Trophoblast cell (in vitro differentiated cells and primary cell): ENCODE measurements around the gene DTNA. TPM values are rescaled to one million over a fixed set of nuclear protein-coding genes. Genes with fewer than 3 reads are reported as not detected.

Source experiments
- DNase-seq, 2 donors: peaks; one replicate each; pipeline ENCODE4 v3.0.0-alpha.2; 2016
- H2AFZ ChIP-seq: 2 replicates; pipeline ENCODE4 v1.6.1; 2013; ENCODE audit warnings: low read length, moderate library complexity, mild to moderate bottlenecking; ENCODE audit not compliant: insufficient read depth, poor library complexity
- H2AK5ac ChIP-seq: 2 replicates; pipeline ENCODE4 v1.6.1; 2013; ENCODE audit warnings: mild to moderate bottlenecking, low read length
- H2BK120ac ChIP-seq: 2 replicates; pipeline ENCODE4 v1.6.1; 2013; ENCODE audit warnings: low read length, mild to moderate bottlenecking, moderate library complexity; ENCODE audit not compliant: insufficient read depth, poor library complexity
- H2BK12ac ChIP-seq: 2 replicates; pipeline ENCODE4 v1.6.1; 2013; ENCODE audit warnings: mild to moderate bottlenecking, low read length, moderate library complexity
- H2BK5ac ChIP-seq: 2 replicates; pipeline ENCODE4 v1.6.1; 2013; ENCODE audit warnings: low read length, low read depth, moderate library complexity, mild to moderate bottlenecking; ENCODE audit not compliant: poor library complexity
- H3K14ac ChIP-seq: 2 replicates; pipeline ENCODE4 v1.6.1; 2013; ENCODE audit warnings: mild to moderate bottlenecking, low read length
- H3K18ac ChIP-seq: 2 replicates; pipeline ENCODE4 v1.6.1; 2013; ENCODE audit warnings: mild to moderate bottlenecking, low read length
- H3K23ac ChIP-seq: 2 replicates; pipeline ENCODE4 v1.6.1; 2013; ENCODE audit warnings: low read length
- H3K27ac ChIP-seq: 2 replicates; pipeline ENCODE4 v1.5.1; 2013; ENCODE audit warnings: low read depth, mild to moderate bottlenecking, inconsistent platforms, low read length, moderate library complexity
- H3K27me3 ChIP-seq: 2 replicates; pipeline ENCODE4 v1.6.1; 2013; ENCODE audit warnings: inconsistent platforms, mild to moderate bottlenecking, low read length, moderate library complexity; ENCODE audit not compliant: insufficient read depth
- H3K36me3 ChIP-seq, 2 experiments: 1 replicate in 1 of 2; 2 replicates in 1 of 2; pipeline ENCODE4 v1.6.1; 2013; ENCODE audit warnings: low read length in 2 of 2, mild to moderate bottlenecking in 2 of 2, moderate library complexity in 1 of 2; ENCODE audit not compliant: insufficient read depth in 2 of 2, control insufficient read depth in 1 of 2
- H3K4ac ChIP-seq: 2 replicates; pipeline ENCODE4 v1.6.1; 2013; ENCODE audit warnings: low read depth, mild to moderate bottlenecking, low read length, moderate library complexity
- H3K4me1 ChIP-seq, 2 experiments: 1 replicate in 1 of 2; 2 replicates in 1 of 2; pipeline ENCODE4 v1.6.1; 2013; ENCODE audit warnings: low read length in 2 of 2, mild to moderate bottlenecking in 2 of 2, moderate library complexity in 1 of 2; ENCODE audit not compliant: insufficient read depth in 2 of 2, control insufficient read depth in 1 of 2
- H3K4me2 ChIP-seq: 2 replicates; pipeline ENCODE4 v1.6.1; 2013; ENCODE audit warnings: inconsistent platforms, mild to moderate bottlenecking, low read length, moderate library complexity
- H3K4me3 ChIP-seq: 2 replicates; pipeline ENCODE4 v1.5.1; 2013; ENCODE audit warnings: mild to moderate bottlenecking, low read depth, low read length, inconsistent platforms
- H3K79me1 ChIP-seq: one replicate; pipeline ENCODE4 v1.6.1; 2013; ENCODE audit warnings: low read length
- H3K79me2 ChIP-seq: 2 replicates; pipeline ENCODE4 v1.6.1; 2013; ENCODE audit warnings: low read length, mild to moderate bottlenecking; ENCODE audit not compliant: control insufficient read depth, insufficient read depth, poor library complexity
- H3K9ac ChIP-seq: 2 replicates; pipeline ENCODE4 v1.6.1; 2013; ENCODE audit warnings: mild to moderate bottlenecking, low read length
- H3K9me3 ChIP-seq: 2 replicates; pipeline ENCODE4 v1.6.1; 2013; ENCODE audit warnings: low read depth, mild to moderate bottlenecking, control low read depth, inconsistent platforms, low read length; ENCODE audit not compliant: insufficient read depth
- H4K12ac ChIP-seq: 2 replicates; pipeline ENCODE4 v1.6.1; 2013; ENCODE audit warnings: low read depth, mild to moderate bottlenecking, low read length, moderate library complexity
- H4K8ac ChIP-seq: 2 replicates; pipeline ENCODE4 v1.6.1; 2013; ENCODE audit warnings: low read depth, mild to moderate bottlenecking, low read length, moderate library complexity
- H4K91ac ChIP-seq: one replicate; pipeline ENCODE4 v1.6.1; 2013; ENCODE audit warnings: low read depth, mild to moderate bottlenecking, low read length, moderate library complexity
- WGBS: extraction: QIAGEN DNeasy Blood & Tissue Kit; methylation state at CpG from one replicate; pipeline ENCODE4 v1.1.7; 2013; ENCODE audit warnings: missing lambda C conversion rate; ENCODE audit not compliant: insufficient read length, insufficient coverage; ENCODE audit errors: extremely low coverage; 5-methylcytosine and 5-hydroxymethylcytosine counted together
- polyA plus RNA-seq: library from polyadenylated mRNA; stranded (reverse); fragments of 200-250 nt; gene quantifications from 2 replicates; pipeline ENCODE4 v1.2.3, GENCODE V29; 2013

The DTNA gene
- polyA plus RNA-seq = 3.7 and 4.3 TPM in 2 replicates

GRCh38 chr18:34709750-34710441, at the start of gene DTNA:
Gene DTNA, plus strand, starts transcription at chr18:34710298. Its CDS starts 45,679 bp downstream, at chr18:34755977.
- Histone ChIP-seq H4K8ac (no peak within 1 kb of the TSS), H3K18ac (no peak within 1 kb of the TSS), H3K23ac (no peak within 1 kb of the TSS), H3K27ac (no peak within 1 kb of the TSS), H2AFZ (no peak within 1 kb of the TSS), H4K12ac (no peak within 1 kb of the TSS), H3K9ac (no peak within 1 kb of the TSS), H3K27me3 (no peaks in the 10 kb centered on the region), H2BK5ac (no peak within 1 kb of the TSS), H3K79me2 (no peaks in the 10 kb centered on the region), H3K9me3 (no peaks in the 10 kb centered on the region), H3K4me1 (no peaks in the 10 kb centered on the region), H3K79me1 (no peaks in the 10 kb centered on the region), H3K36me3 (no peaks in the 10 kb centered on the region), H3K14ac (no peak within 1 kb of the TSS), H3K4me2 (no peak within 1 kb of the TSS), H2AK5ac (no peak within 1 kb of the TSS), H3K4me3 (no peak within 1 kb of the TSS), H3K4ac (no peak within 1 kb of the TSS), H2BK12ac (no peak within 1 kb of the TSS), H2BK120ac (no peak within 1 kb of the TSS), H4K91ac (no peak within 1 kb of the TSS)
- no CpG with 5 or more reads among the region's 1 CpG for WGBS
- DNase-seq = peak in 1 of 2 donors; percentile 18

DNA sequence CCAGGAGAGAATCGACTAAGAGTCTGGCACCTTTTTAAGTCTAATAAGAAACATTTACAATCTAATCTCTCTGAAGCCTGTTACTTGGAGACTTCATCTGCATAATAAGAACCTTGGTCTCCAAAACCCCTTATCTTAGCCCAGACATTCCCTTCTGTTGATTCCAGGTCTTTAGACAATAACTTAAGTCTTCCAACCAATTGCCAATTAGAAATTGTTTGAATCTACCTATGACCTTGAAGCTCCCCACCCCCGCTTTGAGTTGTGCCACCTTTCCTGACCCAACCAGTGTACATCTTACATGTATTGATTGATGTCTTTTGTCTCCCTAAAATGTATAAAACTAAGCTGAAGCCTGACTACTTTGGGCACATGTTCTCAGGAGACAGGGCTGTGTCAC, 49.5 kb upstream of the DTNA start:
- H2BK5ac ChIP-seq = peak overlapping the region; percentile 73
- no peaks in the 10 kb centered on the region for H3K27me3 ChIP-seq
- H2BK120ac ChIP-seq = peak overlapping the region; percentile 86
- no peak overlapping the region for H4K12ac ChIP-seq
- H2BK12ac ChIP-seq = peak overlapping the region; percentile 49
- no CpG with 5 or more reads among the region's 2 CpGs for WGBS
- H3K14ac ChIP-seq = peak overlapping the region; percentile 66
- peak overlapping the region; percentile 29 for H2AK5ac ChIP-seq
- no peak overlapping the region for H3K4me3 ChIP-seq
- H3K4me2 ChIP-seq = no peak overlapping the region
- H3K9me3 ChIP-seq = no peaks in the 10 kb centered on the region
- no peaks in the 10 kb centered on the region for H3K36me3 ChIP-seq
- no peak overlapping the region for H2AFZ ChIP-seq
- peak overlapping the region; percentile 55 for H4K91ac ChIP-seq
- H3K4ac ChIP-seq = peak overlapping the region; percentile 55
- peak overlapping the region; percentile 97 for H3K27ac ChIP-seq
- no peak overlapping the region for H3K23ac ChIP-seq
- no peak overlapping the region for H3K9ac ChIP-seq
- DNase-seq = no peak
- H3K79me1 ChIP-seq = peaks cover 5% of the 10 kb centered on the region
- peak overlapping the region; percentile 28 for H4K8ac ChIP-seq
- peaks cover 3 to 5% of the 10 kb centered on the region in 2 experiments for H3K4me1 ChIP-seq
- no peak overlapping the region for H3K18ac ChIP-seq
- no peaks in the 10 kb centered on the region for H3K79me2 ChIP-seq

DNA sequence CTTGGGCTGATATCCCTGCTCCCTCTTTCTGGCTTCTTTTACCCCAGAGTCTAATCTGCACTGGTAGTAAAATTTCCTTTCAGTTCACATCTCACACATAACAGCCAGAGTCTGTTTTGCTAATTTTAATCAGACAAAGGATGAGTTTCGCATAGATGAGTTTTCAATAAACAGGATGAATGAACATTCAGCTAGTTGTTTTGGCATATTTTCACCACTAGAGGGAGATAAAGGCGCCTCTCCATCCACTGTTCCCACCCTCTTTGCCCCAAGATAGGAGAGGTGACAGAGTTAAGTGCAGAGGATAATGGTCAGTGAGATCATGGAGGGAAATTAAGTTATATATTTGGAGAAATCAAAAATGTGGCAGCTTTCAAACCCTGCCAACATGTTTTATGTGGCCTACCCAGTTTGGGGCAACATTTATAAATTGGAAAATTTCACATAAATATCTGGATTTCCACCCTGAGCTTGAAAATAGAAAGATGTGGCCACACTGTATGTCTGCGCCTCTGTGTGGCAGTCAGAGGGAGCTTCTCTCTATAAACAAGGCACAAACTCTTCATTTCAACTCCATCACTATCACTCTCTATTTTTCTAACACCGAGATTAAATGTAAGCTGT, 48.5 kb upstream of the DTNA start:
- H3K4me3 ChIP-seq = no peak overlapping the region
- H3K4me1 ChIP-seq = peaks cover 3 to 5% of the 10 kb centered on the region in 2 experiments
- no peak overlapping the region for H3K18ac ChIP-seq
- no peak overlapping the region for H3K27ac ChIP-seq
- no peak overlapping the region for H3K9ac ChIP-seq
- H3K23ac ChIP-seq = no peak overlapping the region
- H3K14ac ChIP-seq = no peak overlapping the region
- no peak overlapping the region for H4K91ac ChIP-seq
- H2BK12ac ChIP-seq = no peak overlapping the region
- peaks cover 5% of the 10 kb centered on the region for H3K79me1 ChIP-seq
- no peak overlapping the region for H2AFZ ChIP-seq
- no peaks in the 10 kb centered on the region for H3K27me3 ChIP-seq
- H2AK5ac ChIP-seq = no peak overlapping the region
- no peaks in the 10 kb centered on the region for H3K79me2 ChIP-seq
- no peak overlapping the region for H2BK120ac ChIP-seq
- H3K9me3 ChIP-seq = no peaks in the 10 kb centered on the region
- no peak overlapping the region for H3K4ac ChIP-seq
- peak; percentile 13 to 70 for DNase-seq
- no peak overlapping the region for H4K12ac ChIP-seq
- H3K4me2 ChIP-seq = no peak overlapping the region
- no peak overlapping the region for H4K8ac ChIP-seq
- 100% methylated on average over 1 of the region's 4 CpGs for WGBS
- H3K36me3 ChIP-seq = no peaks in the 10 kb centered on the region
- H2BK5ac ChIP-seq = no peak overlapping the region

GRCh38 chr18:34676816-34677574, 33.1 kb upstream of the DTNA start:
- Histone ChIP-seq H4K8ac (no peak overlapping the region), H2BK12ac (no peak overlapping the region), H3K23ac (no peak overlapping the region), H3K27me3 (no peaks in the 10 kb centered on the region), H3K4ac (no peak overlapping the region), H3K4me3 (no peak overlapping the region), H3K14ac (no peak overlapping the region), H3K36me3 (no peaks in the 10 kb centered on the region), H3K79me1 (no peaks in the 10 kb centered on the region), H4K12ac (no peak overlapping the region), H3K4me2 (no peak overlapping the region), H3K18ac (no peak overlapping the region), H3K9ac (no peak overlapping the region), H4K91ac (no peak overlapping the region), H2AK5ac (no peak overlapping the region), H3K4me1 (no peaks in the 10 kb centered on the region), H3K9me3 (no peaks in the 10 kb centered on the region), H2BK120ac (no peak overlapping the region), H2BK5ac (no peak overlapping the region), H3K27ac (no peak overlapping the region), H3K79me2 (no peaks in the 10 kb centered on the region), H2AFZ (no peak overlapping the region)
- no CpG with 5 or more reads among the region's 3 CpGs for WGBS
- DNase-seq = no peak
